Loucy (cell line): ENCODE data around the gene ZP3.
"Not testable (repeated sequence)": the region's sequence is repeated elsewhere in the genome, so short reads cannot be mapped to it uniquely, and the experiment has no call there.

Source experiments
- CTCF ChIP-seq: fragments of 200-600 bp; sonication (generic); conservative IDR thresholded peaks from 2 replicates; pipeline ENCODE4 v1.5.1; 2014; ENCODE audit warnings: mild to moderate bottlenecking, antibody characterized with exemption, low read length
- EZH2phosphoT487 ChIP-seq: fragments of 200-600 bp; IDR thresholded peaks from 2 replicates; pipeline ENCODE4 v1.6.1; 2018; ENCODE audit warnings: antibody characterized with exemption, mild to moderate bottlenecking, moderate library complexity, borderline replicate concordance

GRCh38 chr7:76485822-76486610 is 61.3 kb downstream of the ZP3 start:
- TF ChIP-seq CTCF, EZH2phosphoT487: not testable (repeated sequence)
